Naive thymus-derived CD4-positive, alpha-beta T cell (primary cell): ENCODE data around the gene NADK. TPM values are rescaled to one million over a fixed set of nuclear protein-coding genes. Genes with fewer than 3 reads are reported as not detected.

ENCODE experiments used
- ATAC-seq: fragments of 150-1000 bp; cut with Tn5 transposase; 2 replicates; pipeline ENCODE4 v1.10.0; 2021; ENCODE audit warnings: mild to moderate bottlenecking, moderate library complexity
- CTCF ChIA-PET: fragments of 350-600 bp; sonication (Branson Sonifier 250); formaldehyde crosslinking; loops from one replicate; lab custom pipeline; 2021; ENCODE audit warnings: antibody characterized with exemption; lab: Charles Lee
- POLR2A ChIA-PET: fragments of 350-600 bp; sonication (Branson Sonifier 250); formaldehyde crosslinking; loops from one replicate; lab custom pipeline; 2021; ENCODE audit warnings: antibody characterized with exemption, inconsistent platforms; lab: Charles Lee
- DNase-seq, 9 donors: peaks; one replicate each; pipeline versions ENCODE4 v3.0.0 to v3.0.0-alpha.2; 2020 to 2022; ENCODE audit warnings: mixed read lengths in 1 of 9
- H3K27ac ChIP-seq: one replicate; pipeline ENCODE4 v1.7.0; 2013; ENCODE audit warnings: mild to moderate bottlenecking, low read depth, low read length, moderate library complexity
- H3K27me3 ChIP-seq, 2 donors: one replicate each; pipeline ENCODE4 v1.7.0; 2013; ENCODE audit warnings: low read length in 2 of 2, mild to moderate bottlenecking in 2 of 2, moderate library complexity in 2 of 2; ENCODE audit not compliant: control insufficient read depth in 2 of 2, insufficient read depth in 2 of 2
- H3K36me3 ChIP-seq, 3 experiments: 1 replicate in 2 of 3; 2 replicates in 1 of 3; pipeline ENCODE4 v1.7.0; 2013; ENCODE audit warnings: low read length in 3 of 3, mild to moderate bottlenecking in 3 of 3, moderate library complexity in 1 of 3; ENCODE audit not compliant: insufficient read depth in 3 of 3, control insufficient read depth in 2 of 3
- H3K4me1 ChIP-seq, 2 donors: one replicate each; pipeline ENCODE4 v1.7.0; 2013; ENCODE audit warnings: low read length in 2 of 2, mild to moderate bottlenecking in 2 of 2, moderate library complexity in 1 of 2; ENCODE audit not compliant: control insufficient read depth in 2 of 2, insufficient read depth in 2 of 2
- H3K4me3 ChIP-seq: 2 replicates; pipeline ENCODE4 v1.7.0; 2013; ENCODE audit warnings: mild to moderate bottlenecking, low read length
- H3K9me3 ChIP-seq, 3 experiments: 1 replicate in 2 of 3; 2 replicates in 1 of 3; pipeline ENCODE4 v1.7.0; 2013; ENCODE audit warnings: low read length in 3 of 3; ENCODE audit not compliant: control insufficient read depth in 2 of 3
- H3K27ac Mint-ChIP-seq, 9 donors: one replicate each; pipeline ENCODE4 v1.8.0; 2020 to 2022; ENCODE audit warnings: mixed read lengths in 9 of 9, mild to moderate bottlenecking in 8 of 9, moderate library complexity in 5 of 9, inconsistent platforms in 2 of 9
- H3K27me3 Mint-ChIP-seq, 5 donors: one replicate each; pipeline ENCODE4 v1.8.0; 2021 to 2022; ENCODE audit warnings: mixed read lengths in 5 of 5, mild to moderate bottlenecking in 1 of 5
- H3K36me3 Mint-ChIP-seq, 5 donors: one replicate each; pipeline ENCODE4 v1.8.0; 2020 to 2022; ENCODE audit warnings: mixed read lengths in 5 of 5, mild to moderate bottlenecking in 3 of 5, inconsistent platforms in 1 of 5
- H3K4me1 Mint-ChIP-seq, 7 donors: one replicate each; pipeline ENCODE4 v1.8.0; 2020 to 2022; ENCODE audit warnings: mixed read lengths in 7 of 7, mild to moderate bottlenecking in 3 of 7, inconsistent platforms in 1 of 7
- H3K4me3 Mint-ChIP-seq, 10 donors: one replicate each; pipeline ENCODE4 v1.8.0; 2020 to 2022; ENCODE audit warnings: mild to moderate bottlenecking in 10 of 10, mixed read lengths in 10 of 10, moderate library complexity in 6 of 10, inconsistent platforms in 2 of 10
- H3K9me3 Mint-ChIP-seq, 11 donors: one replicate each; pipeline ENCODE4 v1.8.0; 2020 to 2022; ENCODE audit warnings: mixed read lengths in 11 of 11, mild to moderate bottlenecking in 4 of 11, inconsistent platforms in 1 of 11, moderate library complexity in 1 of 11
- intact Hi-C, 2 donors: fragments of 100-400 bp; cut with micrococcal nuclease; formaldehyde crosslinking; loops; one replicate each; pipeline ENCODE4 v1.15.1; 2023
- polyA plus RNA-seq, 2 donors: library from polyadenylated mRNA; unstranded; fragments of 300-500 nt; fragmentation: Illumina TruSeq; gene quantifications; one replicate each; pipeline ENCODE4 v1.2.3, GENCODE V29; 2021
- total RNA-seq, 6 experiments: library from RNA in 5 of 6; stranded (reverse) in 5 of 6; gene quantifications; 1 replicate in 5 of 6; 2 replicates in 1 of 6; pipeline ENCODE4 v1.2.3 and lab custom pipeline; 2021 to 2026

Gene NADK
- total and polyA plus RNA-seq, 7 experiments from 2014 or later = 14.7 to 115 (median 49.4) TPM

GRCh38 chr1:1771096-1771495 is 7.2 kb downstream of the NADK start:
- no peaks in the 10 kb centered on the region for H3K27me3 Mint-ChIP-seq
- H3K9me3 ChIP-seq = no peaks in the 10 kb centered on the region
- H3K4me1 Mint-ChIP-seq = peaks cover 14 to 22% (median 20%) of the 10 kb centered on the region in 7 donors
- peaks cover 0 to 10% of the 10 kb centered on the region in 2 donors for H3K4me1 ChIP-seq
- H3K4me3 ChIP-seq = no peak overlapping the region
- H3K4me3 Mint-ChIP-seq = no peak overlapping the region
- intact Hi-C loops = no loop called here
- H3K27ac ChIP-seq = no peak overlapping the region
- peaks cover 0 to 19% (median 5%) of the 10 kb centered on the region in 3 experiments for H3K36me3 ChIP-seq
- ChIA-PET POLR2A (interaction anchor here (1.0 kb wide), 1 partner anchor 9 kb away, joined by 3 read pairs; no protein-coding TSS in a partner anchor), CTCF (no interaction called here)
- H3K27ac Mint-ChIP-seq = no peak overlapping the region
- no peak for DNase-seq
- no peak for ATAC-seq
- H3K36me3 Mint-ChIP-seq = peaks cover 5 to 46% (median 24%) of the 10 kb centered on the region in 5 donors
- no peaks in the 10 kb centered on the region for H3K27me3 ChIP-seq
- H3K9me3 Mint-ChIP-seq = peaks cover 0 to 16% (median 3%) of the 10 kb centered on the region in 11 donors

GRCh38 chr1:1770102-1770501 is 8.2 kb downstream of the NADK start:
- no peaks in the 10 kb centered on the region for H3K27me3 ChIP-seq
- POLR2A ChIA-PET = interaction anchor here (0.7 kb wide), 1 partner anchor 11 kb away, joined by 3 read pairs; no protein-coding TSS in a partner anchor
- no peak for DNase-seq
- CTCF ChIA-PET = no interaction called here
- Mint-ChIP-seq H3K4me3 (no peak overlapping the region), H3K27ac (no peak overlapping the region), H3K36me3 (peaks cover 5 to 43% (median 24%) of the 10 kb centered on the region in 5 donors), H3K9me3 (peaks cover 0 to 16% (median 3%) of the 10 kb centered on the region in 11 donors), H3K27me3 (no peaks in the 10 kb centered on the region), H3K4me1 (peaks cover 4 to 14% (median 11%) of the 10 kb centered on the region in 7 donors)
- intact Hi-C loops = no loop called here
- no peak overlapping the region for H3K27ac ChIP-seq
- no peak for ATAC-seq
- H3K4me3 ChIP-seq = no peak overlapping the region
- peaks cover 0 to 20% (median 5%) of the 10 kb centered on the region in 3 experiments for H3K36me3 ChIP-seq
- H3K4me1 ChIP-seq = peaks cover 0 to under 1% of the 10 kb centered on the region in 2 donors
- H3K9me3 ChIP-seq = no peaks in the 10 kb centered on the region

GRCh38 chr1:1768249-1768992 is 9.8 kb downstream of the NADK start:
- Histone ChIP-seq H3K4me1 (no peaks in the 10 kb centered on the region), H3K9me3 (no peaks in the 10 kb centered on the region), H3K27ac (no peak overlapping the region), H3K27me3 (no peaks in the 10 kb centered on the region), H3K36me3 (peaks cover 0 to 36% (median 5%) of the 10 kb centered on the region in 3 experiments), H3K4me3 (no peak overlapping the region)
- H3K4me1 Mint-ChIP-seq = peaks cover 0 to 14% (median 9%) of the 10 kb centered on the region in 7 donors
- ATAC-seq = no peak
- CTCF ChIA-PET = no interaction called here
- H3K36me3 Mint-ChIP-seq = peaks cover 5 to 46% (median 24%) of the 10 kb centered on the region in 5 donors
- H3K4me3 Mint-ChIP-seq = no peak overlapping the region
- intact Hi-C loops = no loop called here
- POLR2A ChIA-PET = interaction anchor here (1.3 kb wide), 1 partner anchor 11 kb away, joined by 4 read pairs; no protein-coding TSS in a partner anchor
- H3K27me3 Mint-ChIP-seq = no peaks in the 10 kb centered on the region
- H3K27ac Mint-ChIP-seq = no peak overlapping the region
- H3K9me3 Mint-ChIP-seq = peaks cover 0 to 16% (median 3%) of the 10 kb centered on the region in 11 donors
- DNase-seq = no peak

- Mint-ChIP-seq H3K4me1 (peaks cover 0 to 11% (median 5%) of the 10 kb centered on the region in 7 donors), H3K9me3 (peaks cover 0 to 6% (median 0%) of the 10 kb centered on the region in 11 donors), H3K27me3 (no peaks in the 10 kb centered on the region), H3K36me3 (peaks cover 0 to 29% (median 12%) of the 10 kb centered on the region in 5 donors), H3K27ac (peak overlapping the region in 1 of 9 donors; percentile 14), H3K4me3 (no peak overlapping the region)
- ChIA-PET POLR2A (no interaction called here), CTCF (interaction anchor here (0.6 kb wide), 1 partner anchor 135 kb away, joined by 3 read pairs; no protein-coding TSS in a partner anchor)
- intact Hi-C loops = no loop called here
- Histone ChIP-seq H3K4me3 (no peak overlapping the region), H3K27me3 (no peaks in the 10 kb centered on the region), H3K4me1 (no peaks in the 10 kb centered on the region), H3K9me3 (no peaks in the 10 kb centered on the region), H3K27ac (no peak overlapping the region), H3K36me3 (peaks cover 0 to 59% (median 10%) of the 10 kb centered on the region in 3 experiments)
- DNase-seq = no peak
- ATAC-seq = no peak
Measured at GRCh38 chr1:1764876-1765470, 13.3 kb downstream of the NADK start.

- H3K4me1 ChIP-seq = no peaks in the 10 kb centered on the region
- no peak overlapping the region for H3K27ac ChIP-seq
- Mint-ChIP-seq H3K27me3 (no peaks in the 10 kb centered on the region), H3K27ac (peak overlapping the region in 1 of 9 donors; percentile 51), H3K9me3 (peaks cover 0 to 5% (median 0%) of the 10 kb centered on the region in 11 donors), H3K4me3 (no peak overlapping the region), H3K4me1 (peaks cover 3 to 10% (median 5%) of the 10 kb centered on the region in 7 donors), H3K36me3 (peaks cover 0 to 27% (median 10%) of the 10 kb centered on the region in 5 donors)
- no peak overlapping the region for H3K4me3 ChIP-seq
- POLR2A ChIA-PET = no interaction called here
- CTCF ChIA-PET = interaction anchor here (0.6 kb wide), 1 partner anchor 136 kb away, joined by 3 read pairs; no protein-coding TSS in a partner anchor
- DNase-seq = peak in 1 of 9 donors; percentile 15
- H3K36me3 ChIP-seq = peaks cover 0 to 70% (median 12%) of the 10 kb centered on the region in 3 experiments
- H3K27me3 ChIP-seq = no peaks in the 10 kb centered on the region
- peak; percentile 89 for ATAC-seq
- intact Hi-C loops = no loop called here
- H3K9me3 ChIP-seq = no peaks in the 10 kb centered on the region
Measured at GRCh38 chr1:1763657-1764621, 14.3 kb downstream of the NADK start.
